HG02938 (cell line): ENCODE data around the gene PPP6R1.
A peak's percentile ranks its signal among the peaks of the same experiment; 100 is the strongest.

Experiments
- ATAC-seq: cut with Tn5 transposase; IDR thresholded peaks from one replicate; pipeline ENCODE4 v1.9.1; 2021; ENCODE audit warnings: mild to moderate bottlenecking, moderate library complexity; ENCODE audit not compliant: unreplicated experiment

The PPP6R1 gene

DNA sequence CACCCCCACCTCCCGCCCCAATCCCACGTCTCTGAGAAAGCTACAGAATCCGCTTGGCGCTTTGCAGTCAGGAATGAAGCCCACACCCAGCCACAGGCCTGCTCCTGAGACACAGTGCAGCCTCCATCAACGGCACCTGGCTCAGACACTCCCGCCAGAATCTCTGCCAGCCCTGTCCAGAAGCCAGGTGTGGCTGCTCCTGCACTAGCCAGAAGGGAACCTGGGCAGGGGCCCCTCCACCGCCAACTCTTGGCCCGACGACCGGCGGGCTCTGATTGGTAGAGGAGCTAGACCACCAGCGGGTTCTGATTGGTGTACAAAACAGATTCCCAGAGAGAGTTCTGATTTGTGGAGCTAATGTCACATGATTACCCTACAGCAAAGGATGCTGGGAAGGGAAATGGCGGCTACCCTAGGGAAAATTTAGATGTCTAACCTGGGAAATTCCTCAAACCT is 2.9 kb upstream of the PPP6R1 start:
- ATAC-seq, result no peak

DNA sequence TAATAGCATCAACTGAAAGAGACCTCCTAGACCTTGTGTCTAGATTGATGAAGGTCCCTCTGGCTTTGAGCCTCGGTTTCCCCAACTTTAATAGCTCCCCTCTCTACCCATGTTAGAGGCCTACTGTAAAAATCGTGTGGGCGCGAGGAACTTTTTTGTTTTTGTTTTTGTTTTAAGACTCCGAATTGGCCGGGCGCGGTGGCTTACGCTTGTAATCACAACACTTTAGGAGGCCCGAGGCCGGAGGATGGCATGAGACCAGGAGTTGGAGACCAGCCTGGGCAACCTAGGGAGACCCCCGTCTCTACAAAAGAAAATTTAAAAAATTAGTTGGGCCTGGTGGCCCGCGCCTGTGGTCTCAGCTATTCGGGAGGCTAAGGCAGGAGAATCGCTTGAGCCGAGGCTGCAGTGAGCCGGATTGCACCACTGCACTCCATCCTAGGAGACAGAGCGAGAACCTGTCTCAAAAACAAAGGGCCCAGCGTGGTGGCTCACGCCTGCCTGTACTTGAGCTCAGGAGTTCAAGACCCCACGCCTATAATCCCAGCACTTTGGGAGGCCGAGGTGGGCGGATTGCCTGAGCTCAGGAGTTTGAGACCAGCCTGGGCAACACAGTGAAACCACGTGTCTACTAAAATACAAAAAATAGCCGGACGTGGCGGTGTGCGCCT is 858 bp upstream of the PPP6R1 start:
- ATAC-seq, result no peak

GRCh38 chr19:55258476-55258827 is 365 bp downstream of the PPP6R1 start:
- peak; percentile 3 for ATAC-seq

GRCh38 chr19:55257461-55258420 is 1.1 kb downstream of the PPP6R1 start:
- ATAC-seq, result no peak

DNA sequence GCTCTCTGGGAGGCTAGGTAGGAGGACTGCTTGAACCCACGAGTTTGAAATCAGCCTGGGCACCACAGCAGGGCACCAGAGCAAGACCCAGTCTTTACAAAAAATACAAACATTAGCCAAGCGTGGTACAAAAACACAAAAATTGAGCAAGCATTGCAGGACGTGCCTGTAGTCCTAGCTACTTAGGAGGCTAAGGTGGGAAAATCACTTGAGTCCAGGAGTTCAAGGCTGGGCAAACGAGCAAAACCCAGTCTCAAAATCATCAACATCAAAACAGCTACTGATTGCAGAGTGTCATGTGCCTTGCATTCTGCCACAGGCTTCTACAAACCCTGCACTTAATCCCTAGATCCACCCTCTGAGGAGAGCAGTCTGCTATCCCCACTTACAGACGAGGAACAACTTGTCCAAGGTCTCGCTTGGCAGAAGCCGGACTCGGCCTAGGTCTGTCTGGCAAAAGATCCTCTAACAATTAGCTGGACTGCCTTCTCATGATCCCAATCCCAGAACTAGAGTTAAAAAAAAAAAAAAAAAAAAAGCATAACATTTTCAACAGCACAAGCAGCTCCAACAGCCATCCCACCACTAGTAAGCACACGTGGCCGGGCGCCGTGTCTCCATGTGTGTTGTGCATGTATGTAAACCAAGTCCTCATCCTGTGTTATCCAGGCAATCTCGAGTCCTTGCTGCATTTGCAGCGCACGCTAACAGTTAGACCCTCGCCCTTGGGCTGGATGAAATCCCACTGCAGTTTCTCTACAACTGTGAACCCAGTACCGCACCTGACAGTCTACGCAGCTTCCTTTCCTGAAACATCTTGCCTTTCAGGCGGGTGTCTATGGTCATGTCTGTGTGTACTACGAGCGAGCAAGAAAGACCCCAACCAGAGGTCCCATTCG is 2.0 kb downstream of the PPP6R1 start:
- no peak for ATAC-seq

DNA sequence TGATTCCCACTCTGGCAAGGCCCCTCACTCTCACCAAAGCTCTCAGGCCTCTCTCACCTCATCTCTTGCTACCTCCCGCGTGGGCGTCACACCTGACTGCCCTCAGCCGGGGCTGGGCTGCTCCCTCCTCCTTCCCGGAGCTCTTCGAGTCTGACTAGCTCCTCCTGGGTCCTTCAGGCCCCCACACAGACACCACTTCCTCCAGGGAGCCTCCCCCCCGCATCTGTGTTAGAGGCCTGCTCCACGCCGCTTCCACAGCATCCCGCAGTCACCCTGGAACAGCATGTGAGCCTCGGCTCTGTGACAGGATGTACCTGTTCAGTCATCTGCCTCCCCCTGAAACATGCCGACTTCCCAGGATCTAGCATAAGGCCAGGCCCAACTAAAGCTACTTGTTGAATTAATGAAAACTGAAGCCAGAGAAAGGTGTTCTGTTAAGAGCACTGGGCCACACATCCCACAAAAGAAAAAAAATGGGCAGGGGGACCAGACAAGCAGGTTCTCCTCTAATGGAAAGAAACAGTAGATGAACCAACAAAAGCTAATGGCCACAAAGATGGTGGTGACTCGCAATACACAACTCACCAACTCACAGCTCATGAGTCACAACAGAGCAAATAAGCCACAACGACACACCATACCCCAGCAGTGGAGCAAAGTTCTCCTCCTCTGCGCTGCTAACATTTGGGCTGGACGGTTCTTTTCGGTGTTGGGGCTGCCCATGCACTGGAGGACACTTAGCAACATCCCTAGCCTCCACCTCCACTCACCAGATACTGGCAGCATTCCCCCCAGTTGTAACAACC is 3.0 kb downstream of the PPP6R1 start:
- ATAC-seq, result no peak

GRCh38 chr19:55254625-55254977 is 4.2 kb downstream of the PPP6R1 start:
- no peak for ATAC-seq

- no peak for ATAC-seq
Observed at GRCh38 chr19:55253842-55254624, 4.8 kb downstream of the PPP6R1 start.

DNA sequence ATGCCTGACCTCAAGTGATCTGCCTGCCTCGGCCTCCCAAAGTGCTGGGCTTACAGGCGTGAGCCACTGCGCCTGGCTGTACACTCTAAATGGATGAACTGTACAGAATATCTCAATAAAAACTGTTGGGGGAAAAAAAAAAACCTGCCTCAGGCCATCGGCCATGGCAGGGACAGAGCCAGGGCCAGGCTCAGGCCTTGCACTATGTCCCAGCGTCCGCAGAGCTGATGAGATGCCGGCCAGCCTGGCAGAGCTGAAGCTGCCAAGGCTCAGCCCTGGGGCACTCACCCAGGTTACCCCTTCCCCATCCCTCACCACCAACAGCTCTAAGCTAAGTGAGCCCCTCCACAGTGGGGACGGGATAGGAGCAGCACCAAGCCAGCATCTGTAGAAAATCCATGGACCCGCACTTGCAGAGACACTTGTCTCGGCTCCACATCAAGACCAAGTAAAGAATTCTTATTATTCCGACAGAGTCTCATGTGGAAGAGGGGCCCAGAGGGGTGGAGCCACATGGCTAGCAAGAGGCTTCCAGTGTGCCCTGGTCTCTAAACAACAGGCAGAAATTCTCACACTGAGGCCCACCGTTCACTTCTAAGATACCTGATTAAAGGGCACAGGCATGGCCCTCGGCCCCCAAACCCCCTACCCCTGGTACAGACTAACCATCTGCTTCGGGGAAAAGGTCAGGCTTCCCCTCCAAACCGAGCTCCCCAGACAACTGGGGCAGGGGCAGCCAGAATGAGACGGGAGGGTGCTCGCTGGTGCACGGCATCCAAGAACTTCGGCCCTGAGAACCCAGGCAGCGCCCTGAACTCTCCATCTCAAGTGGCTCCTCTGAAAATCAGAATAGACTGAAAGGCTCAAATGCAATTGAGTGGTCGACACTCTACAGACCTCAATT is 5.8 kb downstream of the PPP6R1 start:
- no peak for ATAC-seq

- ATAC-seq, result no peak
Observed at GRCh38 chr19:55251341-55252081, 7.3 kb downstream of the PPP6R1 start.

DNA sequence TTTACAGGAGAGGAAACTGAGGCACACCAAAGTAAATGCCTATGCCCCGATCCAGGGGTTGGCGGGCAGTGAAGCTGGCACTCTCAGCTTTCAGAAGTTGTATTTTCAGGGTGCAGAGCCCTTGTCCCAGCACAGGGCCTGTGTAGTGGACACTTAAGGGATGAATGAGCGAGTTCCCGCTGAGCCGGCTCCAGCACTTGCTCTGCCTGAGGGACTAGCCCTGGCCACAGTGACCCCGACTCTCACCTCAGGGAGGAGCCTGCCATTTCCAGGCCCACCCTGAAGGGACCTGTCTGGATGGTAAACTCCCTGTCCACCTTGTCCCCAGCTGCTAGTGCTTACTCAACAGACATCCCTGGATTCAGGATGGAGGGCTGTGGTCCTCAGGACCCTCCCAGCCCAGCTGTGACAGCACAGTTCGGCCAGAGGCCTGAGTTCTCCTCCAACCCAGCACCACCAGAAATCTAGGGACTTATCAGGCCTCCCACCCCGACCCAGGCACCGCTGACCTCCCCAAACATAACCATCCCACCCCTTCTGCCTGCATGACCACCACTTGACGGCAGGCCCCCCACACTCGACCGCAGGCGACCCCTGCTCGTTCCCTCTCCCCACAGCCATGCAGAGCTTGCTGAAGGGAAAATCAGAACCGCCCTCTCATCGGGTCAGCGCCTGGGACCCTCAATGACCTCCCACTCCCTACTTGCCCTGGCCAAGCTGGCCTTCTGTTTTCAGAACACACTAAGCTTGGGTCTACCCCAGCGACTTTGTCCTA is 8.4 kb downstream of the PPP6R1 start:
- no peak for ATAC-seq

DNA sequence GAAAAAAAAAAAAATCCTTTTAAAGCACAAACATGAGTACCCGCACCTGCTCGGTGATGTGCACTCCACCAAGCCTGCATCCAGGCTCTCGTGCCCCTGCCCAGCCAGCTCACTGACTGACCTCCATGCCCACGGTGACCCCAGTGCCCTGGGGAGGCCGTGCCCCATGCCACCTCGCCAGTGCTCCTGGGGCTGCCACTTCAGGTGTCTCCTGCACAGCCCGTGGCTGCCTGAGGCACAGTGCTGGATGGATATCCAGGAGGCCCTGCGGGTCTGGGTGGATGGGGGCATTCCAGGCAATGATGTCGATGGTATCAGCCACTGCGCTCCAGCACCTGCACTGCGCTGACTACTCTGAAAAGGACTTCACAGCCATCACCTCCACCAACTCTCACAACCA is 9.0 kb downstream of the PPP6R1 start:
- ATAC-seq, result no peak

GRCh38 chr19:55248704-55249103 is 10.1 kb downstream of the PPP6R1 start:
- ATAC-seq, result no peak

DNA sequence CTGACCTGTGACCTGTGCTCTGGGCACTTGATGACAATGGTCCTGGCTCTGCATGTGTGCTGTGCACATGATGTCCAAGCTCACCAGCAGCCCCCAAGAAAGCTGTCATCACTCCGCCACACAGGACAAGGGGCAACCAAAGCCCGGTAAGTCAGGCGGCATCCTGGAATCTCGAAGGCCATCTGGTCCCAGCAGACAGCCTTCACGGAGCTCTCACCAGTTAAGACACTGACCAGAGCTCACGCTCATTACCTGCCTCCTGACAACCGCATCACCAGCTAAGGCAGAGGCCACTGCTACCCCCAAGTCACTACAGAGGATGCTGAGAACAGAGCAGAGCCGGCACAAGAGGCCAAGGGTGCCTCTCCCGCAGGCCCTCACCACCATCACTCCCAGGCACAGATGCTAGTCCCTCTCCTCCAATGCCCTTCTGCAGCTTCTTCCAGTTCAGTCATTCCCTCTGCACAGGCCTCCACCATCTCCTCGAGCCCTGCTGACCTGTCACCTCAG is 10.6 kb downstream of the PPP6R1 start:
- no peak for ATAC-seq

DNA sequence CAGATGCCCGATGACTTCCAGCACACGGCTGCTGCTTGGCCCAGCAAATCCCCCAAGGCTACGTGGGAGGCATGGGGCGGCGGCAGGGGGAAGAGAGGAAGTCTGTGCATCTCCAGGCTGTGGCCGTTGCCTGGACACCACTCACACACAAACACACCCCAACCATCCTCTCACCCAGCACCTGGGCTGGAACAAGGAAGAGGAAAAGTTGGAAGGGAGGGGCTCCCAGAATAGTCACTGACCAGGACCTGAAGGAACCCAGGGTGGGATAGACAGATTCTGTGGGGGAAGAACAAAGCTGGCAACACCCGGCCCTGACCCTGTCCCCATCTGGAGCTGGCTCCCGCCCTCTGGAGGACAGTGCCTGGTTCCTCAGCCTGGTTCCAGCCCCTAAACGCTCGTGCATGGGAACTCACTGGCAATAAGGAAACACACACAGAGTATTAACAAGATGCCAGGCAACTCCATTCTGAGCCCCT is 11.2 kb downstream of the PPP6R1 start:
- ATAC-seq, result no peak

DNA sequence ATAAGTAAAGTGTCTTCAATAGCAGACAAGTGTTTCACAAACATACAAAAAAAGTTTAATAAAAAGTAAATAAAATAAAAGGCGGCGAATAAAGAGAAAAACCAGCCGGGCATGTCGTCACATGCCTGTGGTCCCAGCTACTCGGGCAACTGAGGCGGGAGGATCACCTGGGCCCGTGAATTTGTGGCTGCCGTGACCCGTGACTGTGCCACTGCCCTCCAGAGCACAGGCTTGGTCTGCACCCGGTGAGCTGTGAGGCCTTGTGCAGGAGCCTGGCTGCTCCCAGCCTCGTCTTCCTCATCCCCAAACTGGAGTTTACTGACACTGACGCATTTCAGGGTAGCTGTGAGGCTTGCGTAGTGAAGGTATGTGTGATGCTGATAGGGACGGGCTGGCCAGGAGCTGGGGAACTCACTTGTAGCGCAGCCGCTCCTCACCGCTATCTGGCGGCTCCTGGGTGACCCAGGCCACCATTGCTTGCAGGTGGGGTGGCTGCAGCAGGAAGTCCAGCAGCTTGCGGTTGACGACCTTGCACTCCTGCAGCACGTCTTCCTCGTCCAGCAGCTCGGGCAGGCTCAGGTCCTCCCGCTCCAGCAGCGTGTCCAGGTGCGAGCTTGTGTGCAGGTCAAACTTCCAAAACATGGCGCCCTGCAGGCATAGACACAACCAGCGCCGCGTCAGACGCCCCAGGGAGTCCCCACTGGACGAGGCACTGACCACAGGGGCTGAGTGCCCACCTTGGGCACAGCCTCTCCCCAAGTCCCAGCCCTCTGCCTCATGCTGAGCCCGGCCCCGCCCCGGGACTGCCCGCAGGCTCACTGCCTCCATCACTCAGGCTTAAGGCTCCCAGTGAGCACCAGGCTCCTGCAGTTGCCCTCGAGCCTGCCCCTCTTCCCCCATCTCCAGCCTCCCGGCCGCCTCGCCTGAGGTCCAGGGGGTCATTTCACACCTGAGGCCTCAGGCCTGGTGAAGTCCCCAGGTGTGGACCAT is 12.1 kb downstream of the PPP6R1 start:
- ATAC-seq, result no peak
